ENCODE data around the gene SMARCA4.
"Not testable (repeated sequence)": the region's sequence is repeated elsewhere in the genome, so short reads cannot be mapped to it uniquely, and the experiment has no call there.

SMARCA4 gene

GRCh38 chr19:10929402-10929794, 31.4 kb upstream of the SMARCA4 start:
- no peak for DNase-seq

GRCh38 chr19:10935371-10936059, 25.3 kb upstream of the SMARCA4 start:
- no peak for DNase-seq

GRCh38 chr19:10936661-10937084, 24.2 kb upstream of the SMARCA4 start:
- DNase-seq = peak; percentile 49

GRCh38 chr19:10941649-10942048, 19.2 kb upstream of the SMARCA4 start:
- DNase-seq = not testable (repeated sequence)

GRCh38 chr19:10943412-10943811, 17.4 kb upstream of the SMARCA4 start:
- DNase-seq = not testable (repeated sequence)

- DNase-seq = no peak
Measured at GRCh38 chr19:10945264-10945663, 15.6 kb upstream of the SMARCA4 start.

- no peak for DNase-seq
Measured at GRCh38 chr19:10946958-10947657, 13.7 kb upstream of the SMARCA4 start.

GRCh38 chr19:10952809-10953208, 8.0 kb upstream of the SMARCA4 start:
- DNase-seq = no peak

GRCh38 chr19:10959277-10959968, 1.4 kb upstream of the SMARCA4 start:
- not testable (repeated sequence) for DNase-seq

GRCh38 chr19:10961073-10961860, 437 bp downstream of the SMARCA4 start:
- no peak for DNase-seq

- DNase-seq = no peak
Measured at GRCh38 chr19:10962863-10963262, 2.0 kb downstream of the SMARCA4 start.

GRCh38 chr19:10963865-10964264, 3.0 kb downstream of the SMARCA4 start:
- DNase-seq = no peak

GRCh38 chr19:10964903-10965302, 4.1 kb downstream of the SMARCA4 start:
- no peak for DNase-seq

GRCh38 chr19:10965398-10965797, 4.6 kb downstream of the SMARCA4 start:
- no peak for DNase-seq

- no peak for DNase-seq
Measured at GRCh38 chr19:10966809-10967208, 6.0 kb downstream of the SMARCA4 start.

- DNase-seq = no peak
Measured at GRCh38 chr19:10968527-10969135, 7.8 kb downstream of the SMARCA4 start.

GRCh38 chr19:10971107-10971726, 10.4 kb downstream of the SMARCA4 start:
- DNase-seq = no peak

- DNase-seq = no peak
Measured at GRCh38 chr19:10975374-10976130, 14.7 kb downstream of the SMARCA4 start.

- no peak for DNase-seq
Measured at GRCh38 chr19:10976131-10976892, 15.5 kb downstream of the SMARCA4 start.

GRCh38 chr19:10977742-10978092, 16.9 kb downstream of the SMARCA4 start:
- no peak for DNase-seq

GRCh38 chr19:10979951-10980381, 19.1 kb downstream of the SMARCA4 start:
- peak; percentile 39 for DNase-seq
